Measurements from ENCODE around the gene ADAMTS2.
"Not testable (repeated sequence)": the region's sequence is repeated elsewhere in the genome, so short reads cannot be mapped to it uniquely, and the experiment has no call there.

- TF ChIP-seq CTCF (conservative IDR thresholded peaks at IDR 0.05; ENCODE audit: low read depth in 2 of 2); POLR2AphosphoS5 (IDR thresholded peaks at IDR 0.05; ENCODE audit: low read depth); EZH2 (IDR thresholded peaks at IDR 0.05; ENCODE audit: low read depth, unreplicated experiment); REST (IDR thresholded peaks at IDR 0.05; ENCODE audit: unreplicated experiment); EZH2phosphoT487 (IDR thresholded peaks at IDR 0.05; ENCODE audit: unreplicated experiment): not testable (repeated sequence)
These were observed 20.9 kb downstream of the ADAMTS2 start for GRCh38 chr5:179324316-179324715.

All from GM23338 (cell line).